Left cardiac atrium (tissue), 4 donors: ENCODE data around the gene GCLC. TPM values are rescaled to one million over a fixed set of nuclear protein-coding genes. Genes with fewer than 3 reads are reported as not detected.
A peak's percentile ranks its signal among the peaks of the same experiment; 100 is the strongest.

Experiments
- ATAC-seq, 2 donors: fragments of 200-7000 bp; cut with Tn5 transposase; one replicate each; pipeline ENCODE4 v1.9.1; 2020; ENCODE audit warnings: mild to moderate bottlenecking in 2 of 2, moderate library complexity in 2 of 2
- DNase-seq: peaks from one replicate; pipeline ENCODE4 v3.0.0-alpha.2; 2020
- intact Hi-C, 2 donors: fragments of 100-400 bp; cut with DNase I; formaldehyde crosslinking; loops; one replicate each; pipeline versions ENCODE4 v1.14.1 to v1.15.1; 2022 to 2023
- total RNA-seq, 2 donors: library from RNA; stranded (reverse); fragmentation: NEBNext Ultra II Directional; extraction: Animal tissue kit (Norgen Biotek cat#: 25700); gene quantifications; one replicate each; pipeline ENCODE4 v1.2.1, GENCODE V29; 2021
- donor health status: DM: no; HTN: yes; CAD: no.
- donor health status: DM: no; HTN: yes; CAD: no; lungs with severe emphysema.
- donor health status: DM: yes; HTN: yes; CAD: no.
- donor health status: Dilated cardiomyopathy.

GCLC gene
- total RNA-seq, 2 donors from 2014 or later: 17.8 to 21.6 TPM

DNA sequence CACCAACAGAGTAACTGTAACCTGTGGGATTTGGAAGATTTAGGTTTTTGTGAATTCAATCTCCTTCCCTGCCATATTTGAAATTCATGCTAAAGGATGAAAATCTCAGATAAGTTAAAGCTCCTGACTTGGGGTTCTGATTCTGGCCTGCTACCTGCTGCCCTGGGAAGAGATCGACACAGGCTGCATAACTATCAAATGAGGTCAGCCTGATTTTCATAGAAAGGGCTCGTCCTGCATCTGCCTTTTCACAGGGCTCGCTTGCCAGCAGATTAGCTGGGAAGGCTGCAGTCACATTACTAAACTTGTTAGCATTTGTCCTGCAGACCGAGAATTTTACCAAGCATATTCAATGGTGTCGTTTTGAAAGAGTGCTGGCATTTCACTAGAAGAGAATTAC, 14.6 kb downstream of the GCLC start:
- peak; percentile 72 to 86 for ATAC-seq

GRCh38 chr6:53529324-53530036, 15.4 kb downstream of the GCLC start:
- intact Hi-C loops: no loop called here
- DNase-seq (no peak), ATAC-seq (peak; percentile 27 to 67)

More for the DNA sequence above, 14.6 kb downstream of the GCLC start:
- intact Hi-C loops: no loop called here
- DNase-seq: no peak

- intact Hi-C loops: no loop called here
- ATAC-seq: no peak
- DNase-seq: no peak
Measured at GRCh38 chr6:53528107-53528506, 16.8 kb downstream of the GCLC start.

- ATAC-seq: no peak
- intact Hi-C loops: no loop called here
- DNase-seq: no peak
Measured at GRCh38 chr6:53527249-53527765, 17.6 kb downstream of the GCLC start.

DNA sequence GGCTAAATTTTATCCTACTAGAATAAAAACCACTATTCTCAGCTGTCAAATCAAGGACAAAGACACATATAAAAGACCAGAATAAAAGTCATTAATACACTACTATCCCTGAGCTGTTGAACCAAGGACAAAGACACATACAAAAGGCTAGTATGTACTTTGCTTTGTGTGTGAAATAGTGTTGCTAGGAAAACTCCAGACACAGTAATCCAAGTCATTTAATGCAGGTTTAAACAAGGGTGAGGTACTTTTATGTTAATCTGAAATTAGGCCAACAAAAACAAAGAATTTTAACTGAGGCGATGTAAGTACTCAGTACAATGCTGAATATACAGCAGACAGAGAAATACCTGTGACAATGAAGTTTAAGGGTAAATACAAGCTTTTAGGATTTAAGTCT, 18.9 kb downstream of the GCLC start:
- ATAC-seq (no peak), DNase-seq (no peak)
- intact Hi-C loops: no loop called here

- intact Hi-C loops: no loop called here
- no peak for DNase-seq
- peak in 1 of 2 donors; percentile 69 for ATAC-seq
Measured at GRCh38 chr6:53524455-53524815, 20.5 kb downstream of the GCLC start.

DNA sequence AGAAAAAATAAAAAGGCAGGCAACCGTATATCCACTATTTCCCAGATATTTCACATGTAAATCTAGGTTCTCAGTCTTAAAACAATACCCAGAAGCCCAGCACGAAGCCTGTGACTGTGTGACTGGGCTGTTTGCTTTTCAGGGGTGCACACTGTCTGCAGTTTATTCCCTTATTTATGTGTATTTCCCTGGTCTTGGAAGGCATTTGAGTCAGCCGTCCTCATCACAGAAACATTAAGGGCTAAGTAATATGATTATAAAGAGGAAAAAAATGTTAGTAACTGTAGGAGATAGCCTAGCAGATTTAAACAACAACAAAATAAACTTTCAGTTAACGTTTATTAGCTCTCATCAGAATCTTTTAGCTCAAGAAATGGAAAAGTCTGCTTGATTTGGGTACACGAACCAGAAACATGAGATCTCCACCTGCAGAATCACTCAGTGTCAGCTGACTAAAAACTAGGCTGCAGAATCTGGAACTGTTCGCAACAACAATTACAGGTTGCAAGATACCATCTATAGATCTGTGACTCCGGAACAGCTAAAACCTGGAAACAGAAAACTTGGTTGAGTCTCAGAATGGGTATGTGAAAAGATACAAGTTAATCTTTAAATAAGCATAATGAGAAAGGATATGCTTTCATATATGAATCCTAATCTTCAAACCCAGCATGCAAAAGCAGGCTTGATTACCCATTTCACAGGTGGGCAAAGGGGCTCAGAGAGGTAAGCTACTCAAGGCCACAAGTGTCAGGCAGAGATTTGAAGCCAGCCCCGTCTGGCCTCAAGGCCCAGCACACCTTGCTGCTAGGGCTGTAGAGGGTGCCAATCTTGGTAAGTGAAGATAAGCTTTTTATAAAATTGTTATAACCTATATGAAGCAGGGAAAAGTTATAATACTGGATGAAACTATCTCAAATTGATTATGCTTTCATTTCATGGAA, 21.1 kb downstream of the GCLC start:
- DNase-seq (no peak), ATAC-seq (no peak)
- intact Hi-C loops: no loop called here

DNA sequence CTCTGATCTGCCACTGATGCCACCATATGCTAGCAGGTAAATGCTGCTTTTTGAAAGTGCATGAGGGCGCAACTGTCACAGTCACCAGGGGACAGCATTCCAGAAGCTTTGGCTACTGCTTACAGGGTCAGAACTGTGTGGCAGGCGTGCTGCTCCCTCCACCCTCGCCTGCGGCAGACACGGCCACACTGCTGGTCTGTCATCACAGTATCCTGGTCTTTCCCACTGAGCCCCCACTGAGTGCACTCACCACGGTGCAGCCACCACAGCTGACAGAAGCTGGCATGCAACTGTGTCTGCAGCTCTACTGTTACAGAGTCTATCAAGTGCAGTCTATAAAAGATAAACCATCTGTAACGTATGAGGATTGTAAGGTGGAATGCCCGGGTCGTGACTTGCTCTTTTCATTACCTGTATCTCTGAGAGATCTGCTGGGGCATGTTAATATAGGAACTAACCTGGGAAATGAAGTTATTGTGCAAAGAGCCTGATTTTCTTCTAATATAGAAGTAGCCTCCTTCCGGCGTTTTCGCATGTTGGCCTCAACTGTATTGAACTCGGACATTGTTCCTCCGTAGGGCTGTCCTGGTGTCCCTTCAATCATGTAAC, 24.5 kb downstream of the GCLC start:
- intact Hi-C loops: no loop called here
- ATAC-seq (peak; percentile 39 to 47), DNase-seq (no peak)

GRCh38 chr6:53518862-53519261, 26.0 kb downstream of the GCLC start:
- ATAC-seq (no peak), DNase-seq (no peak)
- intact Hi-C loops: no loop called here

- intact Hi-C loops: no loop called here
- no peak for DNase-seq
- no peak for ATAC-seq
Measured at GRCh38 chr6:53517021-53517420, 27.9 kb downstream of the GCLC start.

GRCh38 chr6:53514677-53515076, 30.2 kb downstream of the GCLC start:
- ATAC-seq (no peak), DNase-seq (no peak)
- intact Hi-C loops: no loop called here

DNA sequence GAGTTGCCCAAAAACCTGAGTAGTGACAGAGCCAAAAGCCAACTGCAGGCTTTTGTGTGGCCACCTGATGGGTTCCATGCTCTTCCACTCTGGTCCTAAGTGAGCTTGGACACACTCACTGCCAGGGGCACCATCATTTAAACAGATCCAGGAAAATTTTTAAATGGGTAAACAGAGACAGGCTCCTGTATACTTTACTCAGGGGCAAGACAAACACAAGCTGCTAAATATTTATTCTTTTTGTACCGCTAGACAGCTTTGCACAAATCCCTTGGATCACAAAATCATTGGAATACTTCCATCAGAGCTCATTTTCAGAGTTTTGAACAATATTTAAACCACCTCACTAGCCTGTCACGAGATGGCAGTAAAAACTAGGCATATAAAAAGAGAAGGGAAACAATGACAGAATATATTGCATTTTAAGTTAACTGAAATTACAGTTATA, 31.4 kb downstream of the GCLC start:
- DNase-seq (no peak), ATAC-seq (no peak)
- intact Hi-C loops: no loop called here

GRCh38 chr6:53513056-53513455, 31.8 kb downstream of the GCLC start:
- DNase-seq: no peak
- no peak for ATAC-seq
- intact Hi-C loops: no loop called here

DNA sequence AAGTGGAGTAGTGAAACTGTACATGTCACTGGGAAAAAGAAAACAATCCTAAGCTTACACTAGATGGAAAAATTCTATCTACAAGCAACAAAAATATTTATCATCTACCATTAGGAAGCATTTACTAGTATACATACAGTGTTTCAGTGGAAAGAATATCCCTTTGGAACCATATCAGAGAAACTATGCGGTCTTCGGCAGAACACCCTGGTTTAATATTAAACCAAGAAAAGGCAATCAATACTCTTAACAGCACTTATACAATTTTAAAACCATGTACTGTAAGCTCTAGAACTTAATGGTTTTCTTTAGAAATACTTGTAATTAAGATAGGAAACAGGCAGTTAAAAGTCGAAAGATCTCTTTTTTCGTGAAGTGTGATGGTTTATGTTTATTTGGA, 32.3 kb downstream of the GCLC start:
- intact Hi-C loops: no loop called here

GRCh38 chr6:53510746-53511145, 34.2 kb downstream of the GCLC start:
- intact Hi-C loops: no loop called here
- DNase-seq: no peak
- no peak for ATAC-seq

More for the DNA sequence above, 32.3 kb downstream of the GCLC start:
- ATAC-seq (no peak), DNase-seq (no peak)

DNA sequence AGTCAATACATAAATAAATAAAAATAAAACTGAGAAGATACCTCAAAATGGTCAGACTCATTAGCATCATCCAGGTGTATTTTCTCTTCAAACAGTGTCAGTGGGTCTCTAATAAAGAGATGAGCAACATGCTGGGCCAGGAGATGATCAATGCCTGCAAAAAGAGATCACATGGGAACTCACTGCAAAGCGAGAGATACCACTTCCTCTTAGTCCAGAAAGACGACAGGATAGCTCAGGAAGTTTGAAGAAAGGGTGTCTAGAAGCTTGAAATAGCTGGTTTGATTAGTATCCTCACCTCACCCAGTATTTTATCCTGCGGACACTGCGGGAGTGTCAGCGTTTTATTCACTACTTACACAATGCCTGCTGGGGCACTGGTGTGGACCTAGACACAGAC, 38.0 kb downstream of the GCLC start:
- ATAC-seq (no peak), DNase-seq (no peak)
- intact Hi-C loops: no loop called here

GRCh38 chr6:53504512-53504911, 40.4 kb downstream of the GCLC start:
- ATAC-seq: no peak
- intact Hi-C loops: no loop called here
- no peak for DNase-seq

DNA sequence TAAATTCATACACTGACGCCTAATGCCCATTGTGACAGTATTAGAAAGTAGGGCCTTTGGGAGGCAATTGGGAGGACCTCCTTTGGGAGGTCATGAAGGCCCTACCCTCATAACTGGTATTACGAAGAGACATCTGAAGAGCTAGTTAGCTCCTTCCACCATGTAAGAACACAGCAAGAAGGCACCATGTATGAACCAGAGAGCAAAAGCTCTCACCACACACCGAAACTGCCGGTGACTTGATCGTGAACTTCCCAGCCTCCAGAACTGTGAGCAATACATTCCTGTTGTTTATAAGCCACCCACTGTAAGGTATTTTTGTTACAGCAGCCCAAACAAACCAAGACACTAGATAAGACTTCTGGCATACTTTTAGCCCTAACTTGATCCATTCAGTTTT, 41.8 kb downstream of the GCLC start:
- no peak for ATAC-seq
- no peak for DNase-seq
- intact Hi-C loops: no loop called here

DNA sequence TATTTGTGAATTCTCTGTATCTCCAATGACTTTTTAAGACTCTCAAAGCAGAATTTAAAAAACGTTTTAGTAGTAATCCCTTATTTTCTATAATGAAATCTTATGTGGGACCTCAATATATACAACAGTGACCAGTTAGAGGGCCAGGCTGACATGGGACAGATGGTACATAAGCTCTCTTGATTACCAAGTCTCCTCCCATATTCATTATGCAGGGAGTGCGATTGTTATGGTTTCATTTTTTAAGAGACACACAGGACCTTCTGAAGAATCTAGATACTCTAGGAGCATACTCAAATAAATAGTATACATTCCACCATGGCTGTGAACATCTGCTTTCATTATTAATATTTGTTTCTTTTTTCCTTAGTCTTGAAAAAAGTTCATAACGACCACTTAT, 43.5 kb downstream of the GCLC start:
- ATAC-seq (no peak), DNase-seq (no peak)
- intact Hi-C loops: no loop called here

- no peak for ATAC-seq
- DNase-seq: no peak
Measured at GRCh38 chr6:53500095-53500494, 44.8 kb downstream of the GCLC start.

More at GRCh38 chr6:53500095-53500494, 44.8 kb downstream of the GCLC start:
- intact Hi-C loops: no loop called here
